Putamen (tissue), 1 donor: ENCODE data around the gene SLC34A1.
"Not testable (repeated sequence)": the region's sequence is repeated elsewhere in the genome, so short reads cannot be mapped to it uniquely, and the experiment has no call there.

Source experiments
- DNase-seq: peaks from one replicate; pipeline ENCODE4 v3.0.0-alpha.2; 2016; ENCODE audit warnings: low spot score

SLC34A1 gene

GRCh38 chr5:177410575-177410974, 26.3 kb downstream of the SLC34A1 start:
- no peak for DNase-seq

GRCh38 chr5:177412603-177413233, 28.5 kb downstream of the SLC34A1 start:
- no peak for DNase-seq

GRCh38 chr5:177414481-177414880, 30.2 kb downstream of the SLC34A1 start:
- no peak for DNase-seq

- not testable (repeated sequence) for DNase-seq
Observed at GRCh38 chr5:177417081-177417480, 32.8 kb downstream of the SLC34A1 start.

GRCh38 chr5:177419046-177419445, 34.8 kb downstream of the SLC34A1 start:
- DNase-seq, result no peak

- not testable (repeated sequence) for DNase-seq
Observed at GRCh38 chr5:177420472-177420871, 36.2 kb downstream of the SLC34A1 start.

GRCh38 chr5:177421062-177421798, 37.0 kb downstream of the SLC34A1 start:
- no peak for DNase-seq

- no peak for DNase-seq
Observed at GRCh38 chr5:177423671-177424070, 39.4 kb downstream of the SLC34A1 start.

- no peak for DNase-seq
Observed at GRCh38 chr5:177425196-177425800, 41.1 kb downstream of the SLC34A1 start.

- peak; percentile 100 for DNase-seq
Observed at GRCh38 chr5:177425801-177426565, 41.7 kb downstream of the SLC34A1 start.

- no peak for DNase-seq
Observed at GRCh38 chr5:177426566-177427210, 42.5 kb downstream of the SLC34A1 start, which contains the start of gene GRK6. Gene GRK6 (plus strand): TSS chr5:177426676. CDS start chr5:177426846, 170 bp downstream.

- no peak for DNase-seq
Observed at GRCh38 chr5:177427211-177427822, 43.1 kb downstream of the SLC34A1 start.

GRCh38 chr5:177427919-177428573, 43.8 kb downstream of the SLC34A1 start:
- no peak for DNase-seq

- DNase-seq, result no peak
Observed at GRCh38 chr5:177428574-177429217, 44.5 kb downstream of the SLC34A1 start.

- DNase-seq, result no peak
Observed at GRCh38 chr5:177429248-177430040, 45.2 kb downstream of the SLC34A1 start.

GRCh38 chr5:177430140-177430951, 46.1 kb downstream of the SLC34A1 start:
- DNase-seq, result no peak

- DNase-seq, result no peak
Observed at GRCh38 chr5:177430972-177431316, 46.7 kb downstream of the SLC34A1 start.

- DNase-seq, result no peak
Observed at GRCh38 chr5:177431317-177432142, 47.3 kb downstream of the SLC34A1 start.
